Caco-2 (cell line): ENCODE results near the gene TMSB10. TPM values are rescaled to one million over a fixed set of nuclear protein-coding genes. Genes with fewer than 3 reads are reported as not detected.

Source experiments
- BruUV-seq: library from RNA; stranded (reverse); fragments of 400-500 nt; replicated peaks from 2 replicates; lab custom pipeline; 2021; lab: Mats Ljungman, UMichigan
- CTCF ChIA-PET: fragments of 300-600 bp; sonication (Branson Sonifier 250); formaldehyde crosslinking; loops from one replicate; lab custom pipeline; 2022; ENCODE audit warnings: antibody characterized with exemption; lab: Charles Lee
- POLR2A ChIA-PET: fragments of 300-600 bp; sonication (Branson Sonifier 250); formaldehyde crosslinking; loops from one replicate; lab custom pipeline; 2022; ENCODE audit warnings: antibody characterized with exemption; lab: Charles Lee
- DNase-seq, 2 experiments: peaks; one replicate each; pipeline versions ENCODE4 v3.0.0 to v3.0.0-alpha.2; 2020 to 2022
- H3K27me3 ChIP-seq: replicated peaks from 2 replicates; pipeline ENCODE4 v1.6.0; 2011; ENCODE audit warnings: low read length; ENCODE audit not compliant: control insufficient read depth, insufficient read depth
- H3K36me3 ChIP-seq: 2 replicates; pipeline ENCODE4 v1.5.1; 2011; ENCODE audit warnings: low read length; ENCODE audit not compliant: control insufficient read depth, insufficient read depth
- H3K4me1 ChIP-seq: fragments of 250-450 bp; sonication (Bioruptor Pico); 2 replicates; pipeline ENCODE4 v1.5.1; 2020; ENCODE audit warnings: mild to moderate bottlenecking
- H3K4me3 ChIP-seq: 2 replicates; pipeline ENCODE4 v1.5.1; 2011; ENCODE audit warnings: low read depth, mild to moderate bottlenecking, control low read depth, low read length
- H3K9me3 ChIP-seq: fragments of 250-450 bp; sonication (Bioruptor Pico); 2 replicates; pipeline ENCODE4 v1.5.1; 2020; ENCODE audit warnings: mild to moderate bottlenecking, moderate library complexity
- H3K27ac Mint-ChIP-seq: one replicate; pipeline ENCODE4 v1.8.0; 2022; ENCODE audit warnings: mixed read lengths; ENCODE audit not compliant: unreplicated experiment
- H3K27me3 Mint-ChIP-seq: one replicate; pipeline ENCODE4 v1.8.0; 2022; ENCODE audit warnings: mixed read lengths; ENCODE audit not compliant: insufficient read depth, unreplicated experiment
- H3K36me3 Mint-ChIP-seq: one replicate; pipeline ENCODE4 v1.8.0; 2022; ENCODE audit warnings: mild to moderate bottlenecking, mixed read lengths; ENCODE audit not compliant: insufficient read depth, unreplicated experiment
- H3K4me1 Mint-ChIP-seq: one replicate; pipeline ENCODE4 v1.8.0; 2022; ENCODE audit warnings: low read depth, mixed read lengths; ENCODE audit not compliant: unreplicated experiment
- H3K4me3 Mint-ChIP-seq: one replicate; pipeline ENCODE4 v1.8.0; 2022; ENCODE audit warnings: mild to moderate bottlenecking, moderate library complexity, mixed read lengths; ENCODE audit not compliant: unreplicated experiment
- H3K9me3 Mint-ChIP-seq: one replicate; pipeline ENCODE4 v1.8.0; 2022; ENCODE audit warnings: mixed read lengths; ENCODE audit not compliant: unreplicated experiment
- intact Hi-C: fragments of 100-400 bp; cut with micrococcal nuclease; formaldehyde crosslinking; loops from one replicate; pipeline ENCODE4 v1.10.0; 2022; ENCODE audit not compliant: unreplicated experiment
- total RNA-seq: library from RNA; stranded (reverse); gene quantifications from 2 replicates; pipeline ENCODE4 v1.2.3, GENCODE V29; 2022
- TF ChIP-seq, protein P1 (sequence below), 2 experiments: fragments of 200-600 bp in 1 of 2; IDR thresholded peaks; 1 replicate in 1 of 2; 2 replicates in 1 of 2; pipeline versions ENCODE4 v1.5.1 to v1.8.0; 2011 to 2022; ENCODE audit warnings: antibody characterized with exemption in 1 of 2, control low read depth in 1 of 2, inconsistent platforms in 1 of 2, low read depth in 1 of 2, low read length in 1 of 2, mild to moderate bottlenecking in 1 of 2, moderate library complexity in 1 of 2; ENCODE audit not compliant: insufficient read depth in 1 of 2, severe bottlenecking in 1 of 2, unreplicated experiment in 1 of 2

Gene TMSB10
- total RNA-seq, 1 experiment from 2014 or later, result 1,258 TPM

- peaks cover 16% of the 10 kb centered on the region for H3K4me1 Mint-ChIP-seq
- H3K4me3 ChIP-seq, result no peak overlapping the region
- ChIA-PET POLR2A (no interaction called here), CTCF (no interaction called here)
- no peak for DNase-seq
- BruUV-seq, result no TSS peak
- H3K9me3 ChIP-seq, result no peaks in the 10 kb centered on the region
- H3K36me3 Mint-ChIP-seq, result peaks cover 6% of the 10 kb centered on the region
- TF ChIP-seq, protein P1, sequence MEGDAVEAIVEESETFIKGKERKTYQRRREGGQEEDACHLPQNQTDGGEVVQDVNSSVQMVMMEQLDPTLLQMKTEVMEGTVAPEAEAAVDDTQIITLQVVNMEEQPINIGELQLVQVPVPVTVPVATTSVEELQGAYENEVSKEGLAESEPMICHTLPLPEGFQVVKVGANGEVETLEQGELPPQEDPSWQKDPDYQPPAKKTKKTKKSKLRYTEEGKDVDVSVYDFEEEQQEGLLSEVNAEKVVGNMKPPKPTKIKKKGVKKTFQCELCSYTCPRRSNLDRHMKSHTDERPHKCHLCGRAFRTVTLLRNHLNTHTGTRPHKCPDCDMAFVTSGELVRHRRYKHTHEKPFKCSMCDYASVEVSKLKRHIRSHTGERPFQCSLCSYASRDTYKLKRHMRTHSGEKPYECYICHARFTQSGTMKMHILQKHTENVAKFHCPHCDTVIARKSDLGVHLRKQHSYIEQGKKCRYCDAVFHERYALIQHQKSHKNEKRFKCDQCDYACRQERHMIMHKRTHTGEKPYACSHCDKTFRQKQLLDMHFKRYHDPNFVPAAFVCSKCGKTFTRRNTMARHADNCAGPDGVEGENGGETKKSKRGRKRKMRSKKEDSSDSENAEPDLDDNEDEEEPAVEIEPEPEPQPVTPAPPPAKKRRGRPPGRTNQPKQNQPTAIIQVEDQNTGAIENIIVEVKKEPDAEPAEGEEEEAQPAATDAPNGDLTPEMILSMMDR (IDR thresholded peaks at IDR 0.05; ENCODE audit: insufficient read depth in 1 of 2, low read depth in 1 of 2, low read length in 1 of 2, severe bottlenecking in 1 of 2, unreplicated experiment in 1 of 2), result no peak
- H3K27ac Mint-ChIP-seq, result no peak overlapping the region
- intact Hi-C loops, result no loop called here
- H3K36me3 ChIP-seq, result no peaks in the 10 kb centered on the region
- H3K27me3 ChIP-seq, result no peaks in the 10 kb centered on the region
- H3K4me1 ChIP-seq, result peaks cover 18% of the 10 kb centered on the region; the same call in 1 of the 2 replicates
- H3K4me3 Mint-ChIP-seq, result no peak overlapping the region
- H3K9me3 Mint-ChIP-seq, result no peaks in the 10 kb centered on the region
- H3K27me3 Mint-ChIP-seq, result peaks cover 18% of the 10 kb centered on the region
Observed at GRCh38 chr2:84884449-84884848, 21.0 kb upstream of the TMSB10 start.

- H3K36me3 Mint-ChIP-seq, result peaks cover 6% of the 10 kb centered on the region
- no peak for DNase-seq
- H3K27ac Mint-ChIP-seq, result no peak overlapping the region
- CTCF ChIA-PET, result interaction anchor here (0.6 kb wide), 1 partner anchor 485 kb away, joined by 3 read pairs; no protein-coding TSS in a partner anchor
- peaks cover 16% of the 10 kb centered on the region for H3K4me1 Mint-ChIP-seq
- POLR2A ChIA-PET, result no interaction called here
- Histone ChIP-seq H3K27me3 (no peaks in the 10 kb centered on the region), H3K36me3 (no peaks in the 10 kb centered on the region), H3K9me3 (no peaks in the 10 kb centered on the region), H3K4me3 (no peak overlapping the region), H3K4me1 (peaks cover 18% of the 10 kb centered on the region; the same call in 1 of the 2 replicates)
- no TSS peak for BruUV-seq
- peaks cover 18% of the 10 kb centered on the region for H3K27me3 Mint-ChIP-seq
- TF ChIP-seq, protein P1 (IDR thresholded peaks at IDR 0.05; ENCODE audit: insufficient read depth in 1 of 2, low read depth in 1 of 2, low read length in 1 of 2, severe bottlenecking in 1 of 2, unreplicated experiment in 1 of 2), result no peak
- intact Hi-C loops, result no loop called here
- no peak overlapping the region for H3K4me3 Mint-ChIP-seq
- H3K9me3 Mint-ChIP-seq, result no peaks in the 10 kb centered on the region
Observed at GRCh38 chr2:84885111-84885510, 20.3 kb upstream of the TMSB10 start.

GRCh38 chr2:84886791-84887190, 18.7 kb upstream of the TMSB10 start:
- Histone ChIP-seq H3K4me3 (no peak overlapping the region), H3K4me1 (peaks cover 7% of the 10 kb centered on the region; the same call in 1 of the 2 replicates), H3K9me3 (no peaks in the 10 kb centered on the region), H3K27me3 (no peaks in the 10 kb centered on the region), H3K36me3 (no peaks in the 10 kb centered on the region)
- H3K27me3 Mint-ChIP-seq, result peaks cover 9% of the 10 kb centered on the region
- no peak overlapping the region for H3K27ac Mint-ChIP-seq
- POLR2A ChIA-PET, result no interaction called here
- H3K36me3 Mint-ChIP-seq, result no peaks in the 10 kb centered on the region
- H3K4me1 Mint-ChIP-seq, result peaks cover 16% of the 10 kb centered on the region
- intact Hi-C loops, result no loop called here
- DNase-seq, result no peak
- TF ChIP-seq, protein P1 (IDR thresholded peaks at IDR 0.05; ENCODE audit: insufficient read depth in 1 of 2, low read depth in 1 of 2, low read length in 1 of 2, severe bottlenecking in 1 of 2, unreplicated experiment in 1 of 2), result no peak
- no peaks in the 10 kb centered on the region for H3K9me3 Mint-ChIP-seq
- BruUV-seq, result no TSS peak
- H3K4me3 Mint-ChIP-seq, result no peak overlapping the region
- CTCF ChIA-PET, result interaction anchor here (0.9 kb wide), 1 partner anchor 39 kb away, joined by 4 read pairs; no protein-coding TSS in a partner anchor
